ENCODE data around the gene KRTAP5-10. TPM values are rescaled to one million over a fixed set of nuclear protein-coding genes. Genes with fewer than 3 reads are reported as not detected.
"Not testable (repeated sequence)": the region's sequence is repeated elsewhere in the genome, so short reads cannot be mapped to it uniquely, and the experiment has no call there.

KRTAP5-10 gene
- total RNA-seq, 2 experiments from 2014 or later, result not detected

DNA sequence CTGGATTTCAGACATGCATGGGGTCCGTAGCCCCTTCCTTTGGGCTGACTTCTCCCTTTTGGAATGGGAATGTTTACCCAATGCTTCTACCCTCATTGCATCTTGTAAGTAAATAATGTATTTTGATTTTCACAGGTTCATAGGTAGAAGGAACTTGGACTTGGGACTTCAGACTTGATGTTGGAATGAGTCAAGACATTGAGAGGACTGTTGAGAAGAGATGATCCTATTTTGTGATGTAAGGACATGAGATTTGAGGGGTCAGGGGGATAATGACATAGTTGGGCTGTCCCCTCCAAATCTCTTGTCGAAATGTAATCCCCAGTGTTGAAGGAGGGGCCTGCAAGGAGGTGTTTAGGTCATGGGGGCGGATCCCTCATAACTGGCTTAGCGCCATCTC lies 933 bp upstream of the KRTAP5-10 start:
- Mint-ChIP-seq H3K4me3 (no peak overlapping the region), H3K36me3 (ENCODE audit: low read depth) (no peaks in the 10 kb centered on the region), H3K27ac (no peak overlapping the region), H3K9me3 (ENCODE audit: low read depth) (no peaks in the 10 kb centered on the region), H3K4me1 (no peaks in the 10 kb centered on the region), H3K27me3 (peaks cover 37% of the 10 kb centered on the region)
- ATAC-seq (no peak), DNase-seq (no peak)
- intact Hi-C loops (cut with DNase I, micrococcal nuclease), result no loop called here
- ChIA-PET POLR2A (no interaction called here), CTCF (no interaction called here)

DNA sequence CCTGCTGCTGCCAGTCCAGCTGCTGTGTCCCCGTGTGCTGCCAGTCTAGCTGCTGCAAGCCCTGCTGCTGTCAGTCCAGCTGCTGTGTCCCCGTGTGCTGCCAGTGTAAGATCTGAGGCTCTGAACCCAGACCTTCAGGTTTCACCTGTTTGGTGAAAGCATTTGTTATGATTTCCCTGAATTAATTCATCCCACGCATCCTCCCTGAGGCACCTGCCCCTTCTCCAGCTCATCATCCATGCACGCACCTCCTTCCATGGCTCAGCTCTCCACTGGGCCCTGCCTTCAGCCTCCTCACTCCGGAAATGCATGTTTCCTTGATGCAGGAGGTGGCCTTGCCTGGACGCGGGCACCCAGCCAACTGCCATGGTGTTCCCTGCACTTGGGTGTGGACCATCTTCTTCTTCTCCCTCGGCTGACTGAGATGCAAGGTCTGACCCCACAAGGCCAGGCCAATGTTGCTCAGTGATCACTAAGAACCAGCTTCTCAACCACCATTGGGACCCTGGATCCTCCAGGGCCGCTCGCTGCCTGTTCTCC lies 788 bp downstream of the KRTAP5-10 start:
- POLR2A ChIA-PET, result no interaction called here
- H3K27me3 Mint-ChIP-seq, result peaks cover 39% of the 10 kb centered on the region
- CTCF ChIA-PET, result no interaction called here
- DNase-seq (no peak), ATAC-seq (no peak)
- H3K36me3 Mint-ChIP-seq (ENCODE audit: low read depth), result no peaks in the 10 kb centered on the region
- no peaks in the 10 kb centered on the region for H3K4me1 Mint-ChIP-seq
- intact Hi-C loops (cut with DNase I, micrococcal nuclease), result no loop called here
- H3K9me3 Mint-ChIP-seq (ENCODE audit: low read depth), result no peaks in the 10 kb centered on the region
- H3K4me3 Mint-ChIP-seq, result no peak overlapping the region
- H3K27ac Mint-ChIP-seq, result no peak overlapping the region

DNA sequence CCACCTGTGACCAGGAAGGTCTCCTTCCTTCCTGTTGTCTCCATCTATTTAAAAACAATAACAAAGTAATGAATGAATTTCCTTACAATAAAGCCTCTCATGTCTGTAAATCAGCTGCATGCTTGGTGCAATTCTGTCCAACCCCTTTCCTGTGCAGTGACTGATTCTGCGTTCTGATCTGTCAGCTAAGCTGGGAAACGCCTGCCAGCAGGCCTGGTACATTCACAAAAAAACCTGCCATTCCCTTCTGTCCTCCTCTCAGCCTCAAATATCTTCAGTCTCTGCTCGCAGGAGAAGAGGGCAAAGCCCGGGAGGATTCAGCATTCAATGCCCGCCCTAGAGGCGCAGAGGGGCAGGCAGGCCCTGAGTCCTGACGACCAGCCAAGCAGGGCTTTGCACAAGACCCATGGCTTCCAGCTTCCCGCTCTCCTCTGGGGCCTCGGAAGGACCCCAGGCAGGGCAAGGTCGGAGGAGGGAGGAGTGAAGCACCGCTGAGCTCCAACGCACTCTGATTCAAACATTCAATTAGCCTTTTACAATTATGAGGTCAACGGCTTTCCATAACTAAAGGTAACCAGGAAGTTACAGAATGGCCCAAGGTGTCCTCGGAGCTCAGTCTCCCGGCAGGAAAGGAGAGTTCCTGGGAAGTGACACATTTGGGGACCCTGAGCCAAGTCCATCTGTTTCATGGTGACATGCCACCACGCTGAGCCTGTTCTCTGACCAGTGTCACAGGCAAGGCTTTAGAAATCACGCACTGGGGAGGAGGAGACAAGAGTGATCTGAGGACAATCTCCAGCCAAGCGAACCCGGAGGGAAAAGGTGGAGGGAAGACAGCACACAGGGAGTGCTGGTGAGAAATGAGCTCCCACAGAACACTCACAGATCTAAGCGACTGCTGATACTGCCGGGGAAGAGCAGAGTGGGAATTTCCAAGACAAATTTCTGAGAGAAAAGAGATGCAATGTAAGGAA lies 1.6 kb downstream of the KRTAP5-10 start:
- H3K4me3 Mint-ChIP-seq; intact Hi-C loops (cut with DNase I, micrococcal nuclease); H3K9me3 Mint-ChIP-seq (ENCODE audit: low read depth); H3K27ac Mint-ChIP-seq; H3K4me1 Mint-ChIP-seq; POLR2A ChIA-PET; H3K36me3 Mint-ChIP-seq (ENCODE audit: low read depth); CTCF ChIA-PET; DNase-seq; ATAC-seq: not testable (repeated sequence)
- peaks cover 35% of the 10 kb centered on the region for H3K27me3 Mint-ChIP-seq

DNA sequence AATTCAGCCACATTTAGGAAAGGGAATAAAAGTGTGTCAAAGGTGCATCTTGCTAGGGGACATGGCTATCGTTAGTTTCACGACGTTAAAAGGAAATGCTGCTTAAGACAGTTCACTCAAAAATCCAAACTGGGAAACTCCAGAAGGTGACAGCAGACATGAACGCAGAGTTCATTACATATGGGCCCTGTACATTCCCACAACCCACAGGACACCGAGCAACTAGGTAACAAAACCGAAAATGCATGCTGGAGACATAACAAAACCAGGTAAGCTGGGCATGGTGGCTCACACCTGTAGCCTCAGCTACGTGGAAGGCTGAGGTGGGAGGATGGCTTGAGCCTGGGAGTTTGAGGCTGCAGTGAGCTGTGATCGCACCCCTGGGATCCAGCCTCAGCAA lies 2.3 kb downstream of the KRTAP5-10 start:
- intact Hi-C loops (cut with DNase I, micrococcal nuclease), result loop anchor here in 1 of 2 experiments (1.0 kb wide), 1 partner anchor 11 kb away; no protein-coding TSS in a partner anchor
- H3K4me1 Mint-ChIP-seq; H3K27ac Mint-ChIP-seq; CTCF ChIA-PET; H3K9me3 Mint-ChIP-seq (ENCODE audit: low read depth); ATAC-seq; H3K4me3 Mint-ChIP-seq; DNase-seq; POLR2A ChIA-PET; H3K36me3 Mint-ChIP-seq (ENCODE audit: low read depth): not testable (repeated sequence)
- peaks cover 35% of the 10 kb centered on the region for H3K27me3 Mint-ChIP-seq

DNA sequence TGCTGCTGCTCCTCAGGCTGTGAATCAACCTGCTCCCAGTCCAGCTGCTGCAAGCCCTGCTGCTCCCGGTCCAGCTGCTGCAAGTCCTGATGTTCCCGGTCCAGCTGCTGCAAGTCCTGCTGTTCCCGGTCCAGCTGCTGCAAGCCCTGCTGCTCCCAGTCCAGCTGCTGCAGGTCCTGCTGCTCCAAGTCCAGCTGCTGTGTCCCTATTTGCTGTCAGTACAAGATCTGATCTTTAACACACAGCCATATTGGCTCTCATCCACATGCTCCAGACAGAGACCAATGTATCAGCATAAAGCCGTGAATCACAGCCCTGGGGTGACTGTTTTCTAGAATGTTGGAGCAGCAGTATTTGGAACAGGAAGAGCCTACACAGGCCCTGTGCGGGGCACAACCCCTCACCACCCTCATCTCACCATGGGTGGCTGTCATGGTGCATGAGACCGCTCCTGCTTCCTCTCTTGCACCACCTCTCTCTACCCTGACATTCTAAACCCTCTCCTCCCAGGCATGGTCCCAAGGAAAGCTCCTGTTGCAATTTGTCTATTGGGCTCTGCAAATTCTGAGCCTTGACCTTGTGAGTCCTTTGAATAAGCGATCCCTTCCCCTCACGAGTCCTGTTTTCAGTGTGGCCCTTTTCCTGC lies 3.5 kb downstream of the KRTAP5-10 start:
- Mint-ChIP-seq H3K27ac (no peak overlapping the region), H3K9me3 (ENCODE audit: low read depth) (no peaks in the 10 kb centered on the region), H3K4me1 (no peaks in the 10 kb centered on the region), H3K4me3 (no peak overlapping the region), H3K27me3 (peaks cover 27% of the 10 kb centered on the region), H3K36me3 (ENCODE audit: low read depth) (no peaks in the 10 kb centered on the region)
- intact Hi-C loops (cut with DNase I, micrococcal nuclease), result loop anchor here in 1 of 2 experiments (1.0 kb wide), 1 partner anchor 9 kb away; no protein-coding TSS in a partner anchor
- POLR2A ChIA-PET, result no interaction called here
- CTCF ChIA-PET, result no interaction called here
- ATAC-seq (no peak), DNase-seq (no peak)

DNA sequence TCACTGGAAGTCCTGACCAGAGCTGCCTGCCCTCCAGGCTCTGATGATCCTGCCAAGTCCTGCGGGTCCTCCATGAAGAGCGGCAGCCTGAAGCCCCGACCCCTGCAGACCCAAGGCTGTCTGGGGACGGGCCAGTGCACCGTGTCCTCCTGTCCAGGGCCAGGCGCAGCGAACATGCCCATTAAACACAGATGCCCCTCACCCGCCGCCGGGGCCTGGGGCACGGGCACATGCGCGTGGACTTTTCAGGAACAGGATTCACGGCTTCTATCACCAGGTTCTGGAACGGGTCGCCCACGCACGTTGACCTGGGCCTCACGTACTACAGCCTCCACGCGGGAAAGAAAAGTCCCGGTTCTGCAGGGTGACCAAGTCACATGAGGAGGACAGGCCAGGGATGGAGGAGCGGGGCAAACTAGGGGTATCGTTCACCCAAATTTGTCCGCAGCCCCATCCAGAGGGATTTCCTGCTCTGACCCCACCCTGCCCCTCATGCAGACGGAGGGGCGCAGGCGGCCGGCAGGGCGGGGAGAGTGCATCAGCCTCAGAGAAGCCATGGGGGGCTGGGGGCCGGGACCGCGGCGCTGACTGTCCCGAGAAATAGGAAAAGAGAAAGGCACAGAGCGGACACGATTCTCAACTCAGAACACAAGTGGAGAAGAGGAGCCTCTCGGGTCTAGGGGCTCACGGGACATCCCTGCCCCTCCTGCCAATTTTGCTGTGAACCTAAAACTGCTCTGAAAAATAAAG lies 5.9 kb downstream of the KRTAP5-10 start:
- POLR2A ChIA-PET; H3K36me3 Mint-ChIP-seq (ENCODE audit: low read depth); ATAC-seq; H3K27ac Mint-ChIP-seq; H3K4me3 Mint-ChIP-seq; H3K9me3 Mint-ChIP-seq (ENCODE audit: low read depth); DNase-seq; intact Hi-C loops (cut with DNase I, micrococcal nuclease); H3K4me1 Mint-ChIP-seq: not testable (repeated sequence)
- CTCF ChIA-PET, result interaction anchor here (0.6 kb wide), 1 partner anchor 21 kb away, joined by 4 read pairs; no protein-coding TSS in a partner anchor
- H3K27me3 Mint-ChIP-seq, result peaks cover 21% of the 10 kb centered on the region

GRCh38 chr11:71572811-71573210 lies 7.4 kb downstream of the KRTAP5-10 start:
- H3K27ac Mint-ChIP-seq, result no peak overlapping the region
- ATAC-seq (no peak), DNase-seq (no peak)
- H3K27me3 Mint-ChIP-seq, result peaks cover 12% of the 10 kb centered on the region
- ChIA-PET POLR2A (no interaction called here), CTCF (no interaction called here)
- no peaks in the 10 kb centered on the region for H3K9me3 Mint-ChIP-seq (ENCODE audit: low read depth)
- H3K36me3 Mint-ChIP-seq (ENCODE audit: low read depth), result no peaks in the 10 kb centered on the region
- intact Hi-C loops (cut with DNase I, micrococcal nuclease), result no loop called here
- H3K4me1 Mint-ChIP-seq, result no peaks in the 10 kb centered on the region
- H3K4me3 Mint-ChIP-seq, result no peak overlapping the region

DNA sequence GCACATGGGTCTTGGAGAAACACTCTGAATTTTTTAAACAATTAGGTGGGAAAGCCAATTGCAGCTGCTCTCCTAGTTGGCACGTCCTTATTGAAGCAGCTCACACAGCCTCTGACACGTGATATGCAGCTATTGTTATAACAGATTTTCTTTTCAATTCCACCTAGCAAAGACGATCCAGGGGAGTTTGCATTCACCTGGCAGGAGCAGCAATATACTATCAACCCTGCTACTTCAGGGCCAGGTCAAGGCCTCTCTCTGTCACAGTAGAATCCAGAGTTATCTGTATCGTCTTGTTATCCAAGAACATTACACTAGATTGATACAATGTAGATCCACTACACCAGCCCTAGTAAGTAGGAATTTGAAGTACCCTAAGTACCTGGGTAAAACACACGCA lies 9.1 kb downstream of the KRTAP5-10 start:
- intact Hi-C loops (cut with DNase I, micrococcal nuclease), result no loop called here
- CTCF ChIA-PET, result interaction anchor here (0.9 kb wide), 1 partner anchor 22 kb away, joined by 3 read pairs; no protein-coding TSS in a partner anchor
- peaks cover 10% of the 10 kb centered on the region for H3K27me3 Mint-ChIP-seq
- no peaks in the 10 kb centered on the region for H3K9me3 Mint-ChIP-seq (ENCODE audit: low read depth)
- H3K4me1 Mint-ChIP-seq, result no peaks in the 10 kb centered on the region
- DNase-seq (no peak), ATAC-seq (no peak)
- H3K27ac Mint-ChIP-seq, result no peak overlapping the region
- no peak overlapping the region for H3K4me3 Mint-ChIP-seq
- POLR2A ChIA-PET, result no interaction called here
- no peaks in the 10 kb centered on the region for H3K36me3 Mint-ChIP-seq (ENCODE audit: low read depth)

GRCh38 chr11:71575723-71576424 lies 10.5 kb downstream of the KRTAP5-10 start:
- ChIA-PET POLR2A (no interaction called here), CTCF (no interaction called here)
- no peaks in the 10 kb centered on the region for H3K9me3 Mint-ChIP-seq (ENCODE audit: low read depth)
- H3K27me3 Mint-ChIP-seq, result peaks cover 9% of the 10 kb centered on the region
- intact Hi-C loops (cut with DNase I, micrococcal nuclease), result no loop called here
- peaks cover 2% of the 10 kb centered on the region for H3K4me1 Mint-ChIP-seq
- H3K4me3 Mint-ChIP-seq, result no peak overlapping the region
- no peak for ATAC-seq
- no peak for DNase-seq
- H3K27ac Mint-ChIP-seq, result no peak overlapping the region
- no peaks in the 10 kb centered on the region for H3K36me3 Mint-ChIP-seq (ENCODE audit: low read depth)

GRCh38 chr11:71576688-71577465 lies 11.5 kb downstream of the KRTAP5-10 start:
- H3K36me3 Mint-ChIP-seq (ENCODE audit: low read depth); CTCF ChIA-PET; POLR2A ChIA-PET; H3K27ac Mint-ChIP-seq; H3K4me1 Mint-ChIP-seq; H3K9me3 Mint-ChIP-seq (ENCODE audit: low read depth); intact Hi-C loops (cut with DNase I, micrococcal nuclease); DNase-seq; H3K4me3 Mint-ChIP-seq; ATAC-seq: not testable (repeated sequence)
- peaks cover 19% of the 10 kb centered on the region for H3K27me3 Mint-ChIP-seq

All from activated CD4-positive, alpha-beta T cell treated with anti-CD3 and anti-CD28 coated beads for 36 hours (primary cell).